ENCODE data around the gene HENMT1. TPM values are rescaled to one million over a fixed set of nuclear protein-coding genes. Genes with fewer than 3 reads are reported as not detected.

Gene HENMT1
- total and polyA plus RNA-seq, 4 donors: 3.4 to 7.8 (median 4.7) TPM

GRCh38 chr1:108665771-108666170, 4.9 kb upstream of the HENMT1 start:
- no peak for ATAC-seq (ENCODE audit: insufficient read depth, low FRiP score)
- 78 to 81% methylated on average over 1 of the region's 1 CpG for WGBS, 2 donors

GRCh38 chr1:108665067-108665466, 4.2 kb upstream of the HENMT1 start:
- Histone ChIP-seq H3K27ac (ENCODE audit: low read depth in 1 of 2, low read length in 1 of 2) (no peak overlapping the region), H3K27me3 (ENCODE audit: control insufficient read depth in 3 of 3, insufficient read depth in 3 of 3, low read length in 2 of 3) (no peaks in the 10 kb centered on the region), H3K4me1 (ENCODE audit: control insufficient read depth in 5 of 5, insufficient read depth in 5 of 5, low read length in 5 of 5) (peaks cover 0 to 10% (median 0%) of the 10 kb centered on the region in 5 donors), H3K9ac (ENCODE audit: insufficient read depth in 1 of 2, low read length in 2 of 2) (no peak overlapping the region), H3K4me3 (no peak overlapping the region), H3K36me3 (ENCODE audit: control insufficient read depth in 4 of 4, insufficient read depth in 4 of 4, low read length in 4 of 4) (peaks cover 0 to 1% (median 0%) of the 10 kb centered on the region in 4 donors), H3K9me3 (ENCODE audit: control insufficient read depth in 4 of 4, insufficient read depth in 3 of 4, low read length in 3 of 4) (no peaks in the 10 kb centered on the region)
- 82 to 95% methylated on average over 2 of the region's 2 CpGs for WGBS, 2 donors
- no peak for DNase-seq
- no peak for TF ChIP-seq CTCF (IDR thresholded peaks at IDR 0.05; ENCODE audit: control extremely low read depth, extremely low read depth)
- no peak for ATAC-seq (ENCODE audit: insufficient read depth, low FRiP score)

More at GRCh38 chr1:108665771-108666170, 4.9 kb upstream of the HENMT1 start:
- H3K36me3 ChIP-seq (ENCODE audit: control insufficient read depth in 4 of 4, insufficient read depth in 4 of 4, low read length in 4 of 4): peaks cover 0 to 1% (median 0%) of the 10 kb centered on the region in 4 donors
- H3K27me3 ChIP-seq (ENCODE audit: control insufficient read depth in 3 of 3, insufficient read depth in 3 of 3, low read length in 2 of 3): no peaks in the 10 kb centered on the region
- no peak overlapping the region for H3K4me3 ChIP-seq
- no peak overlapping the region for H3K27ac ChIP-seq (ENCODE audit: low read depth in 1 of 2, low read length in 1 of 2)
- H3K9ac ChIP-seq (ENCODE audit: insufficient read depth in 1 of 2, low read length in 2 of 2): no peak overlapping the region
- H3K4me1 ChIP-seq (ENCODE audit: control insufficient read depth in 5 of 5, insufficient read depth in 5 of 5, low read length in 5 of 5): peaks cover 0 to 10% (median 0%) of the 10 kb centered on the region in 5 donors
- TF ChIP-seq CTCF (IDR thresholded peaks at IDR 0.05; ENCODE audit: control extremely low read depth, extremely low read depth): no peak
- no peaks in the 10 kb centered on the region for H3K9me3 ChIP-seq (ENCODE audit: control insufficient read depth in 4 of 4, insufficient read depth in 3 of 4, low read length in 3 of 4)
- DNase-seq: no peak

DNA sequence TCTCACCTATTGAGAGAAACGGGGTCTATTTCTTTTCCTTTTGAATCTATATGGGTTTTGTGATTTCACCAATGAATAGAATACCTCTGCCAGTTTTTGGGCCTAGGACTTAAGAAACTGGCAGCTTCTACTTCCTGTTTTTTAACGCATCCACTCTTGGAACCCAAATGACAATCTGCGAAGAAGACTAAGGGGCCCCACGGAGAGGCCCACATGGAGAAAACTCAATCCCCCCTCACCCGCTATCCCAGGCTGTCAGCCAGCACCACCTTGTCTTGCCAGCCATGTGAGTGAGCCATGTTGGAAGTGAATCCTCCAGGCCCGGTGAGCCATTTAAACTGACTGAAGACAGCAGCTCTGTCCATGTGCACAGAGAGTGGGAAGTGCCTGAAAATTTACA, 3.6 kb upstream of the HENMT1 start:
- 53 to 74% methylated on average over 6 of the region's 6 CpGs for WGBS, 2 donors
- DNase-seq (peak in 1 of 3 donors; percentile 25), ATAC-seq (ENCODE audit: insufficient read depth, low FRiP score) (no peak)
- H3K9me3 ChIP-seq (ENCODE audit: control insufficient read depth in 4 of 4, insufficient read depth in 3 of 4, low read length in 3 of 4): no peaks in the 10 kb centered on the region
- no peaks in the 10 kb centered on the region for H3K27me3 ChIP-seq (ENCODE audit: control insufficient read depth in 3 of 3, insufficient read depth in 3 of 3, low read length in 2 of 3)
- H3K27ac ChIP-seq (ENCODE audit: low read depth in 1 of 2, low read length in 1 of 2): no peak overlapping the region
- H3K4me3 ChIP-seq: no peak overlapping the region
- TF ChIP-seq CTCF (IDR thresholded peaks at IDR 0.05; ENCODE audit: control extremely low read depth, extremely low read depth): no peak
- H3K36me3 ChIP-seq (ENCODE audit: control insufficient read depth in 4 of 4, insufficient read depth in 4 of 4, low read length in 4 of 4): peaks cover 0 to 1% (median 0%) of the 10 kb centered on the region in 4 donors
- H3K4me1 ChIP-seq (ENCODE audit: control insufficient read depth in 5 of 5, insufficient read depth in 5 of 5, low read length in 5 of 5): peaks cover 0 to 10% (median 0%) of the 10 kb centered on the region in 5 donors
- no peak overlapping the region for H3K9ac ChIP-seq (ENCODE audit: insufficient read depth in 1 of 2, low read length in 2 of 2)

DNA sequence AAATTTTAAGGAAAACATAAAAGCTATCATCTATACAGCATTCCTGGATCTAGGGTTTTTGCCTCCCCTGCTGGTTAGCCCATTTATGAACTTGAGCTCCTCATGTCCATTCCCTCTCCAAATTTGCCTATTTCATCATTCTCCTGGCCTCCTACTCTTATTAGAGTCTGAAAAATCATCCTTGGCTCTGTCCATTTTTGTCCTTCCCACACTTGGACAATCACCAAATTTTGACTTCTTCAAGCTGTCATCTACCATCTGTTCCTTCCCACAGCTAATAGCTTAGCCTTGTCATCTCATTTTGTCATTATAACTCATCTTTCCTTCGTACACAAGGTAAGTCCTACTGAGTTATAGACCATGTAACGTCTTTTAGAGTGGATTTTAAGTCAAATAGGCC, 2.2 kb upstream of the HENMT1 start:
- no peak overlapping the region for H3K27ac ChIP-seq (ENCODE audit: low read depth in 1 of 2, low read length in 1 of 2)
- H3K9ac ChIP-seq (ENCODE audit: insufficient read depth in 1 of 2, low read length in 2 of 2): no peak overlapping the region
- DNase-seq: peak in 2 of 3 donors; percentile 60 to 77
- H3K4me1 ChIP-seq (ENCODE audit: control insufficient read depth in 5 of 5, insufficient read depth in 5 of 5, low read length in 5 of 5): peaks cover 0 to 10% (median 0%) of the 10 kb centered on the region in 5 donors
- TF ChIP-seq CTCF (IDR thresholded peaks at IDR 0.05; ENCODE audit: control extremely low read depth, extremely low read depth): no peak
- H3K36me3 ChIP-seq (ENCODE audit: control insufficient read depth in 4 of 4, insufficient read depth in 4 of 4, low read length in 4 of 4): peaks cover 0 to 1% (median 0%) of the 10 kb centered on the region in 4 donors
- no peaks in the 10 kb centered on the region for H3K9me3 ChIP-seq (ENCODE audit: control insufficient read depth in 4 of 4, insufficient read depth in 3 of 4, low read length in 3 of 4)
- ATAC-seq (ENCODE audit: insufficient read depth, low FRiP score): no peak
- H3K4me3 ChIP-seq: no peak overlapping the region
- 89 to 91% methylated on average over 2 of the region's 2 CpGs for WGBS, 2 donors
- no peaks in the 10 kb centered on the region for H3K27me3 ChIP-seq (ENCODE audit: control insufficient read depth in 3 of 3, insufficient read depth in 3 of 3, low read length in 2 of 3)

Measured in lung (tissue), 12 donors.